ENCODE results near the gene OR2T35.
"Not testable (repeated sequence)": the region's sequence is repeated elsewhere in the genome, so short reads cannot be mapped to it uniquely, and the experiment has no call there.

The OR2T35 gene, protein sequence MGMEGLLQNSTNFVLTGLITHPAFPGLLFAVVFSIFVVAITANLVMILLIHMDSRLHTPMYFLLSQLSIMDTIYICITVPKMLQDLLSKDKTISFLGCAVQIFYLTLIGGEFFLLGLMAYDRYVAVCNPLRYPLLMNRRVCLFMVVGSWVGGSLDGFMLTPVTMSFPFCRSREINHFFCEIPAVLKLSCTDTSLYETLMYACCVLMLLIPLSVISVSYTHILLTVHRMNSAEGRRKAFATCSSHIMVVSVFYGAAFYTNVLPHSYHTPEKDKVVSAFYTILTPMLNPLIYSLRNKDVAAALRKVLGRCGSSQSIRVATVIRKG

DNA sequence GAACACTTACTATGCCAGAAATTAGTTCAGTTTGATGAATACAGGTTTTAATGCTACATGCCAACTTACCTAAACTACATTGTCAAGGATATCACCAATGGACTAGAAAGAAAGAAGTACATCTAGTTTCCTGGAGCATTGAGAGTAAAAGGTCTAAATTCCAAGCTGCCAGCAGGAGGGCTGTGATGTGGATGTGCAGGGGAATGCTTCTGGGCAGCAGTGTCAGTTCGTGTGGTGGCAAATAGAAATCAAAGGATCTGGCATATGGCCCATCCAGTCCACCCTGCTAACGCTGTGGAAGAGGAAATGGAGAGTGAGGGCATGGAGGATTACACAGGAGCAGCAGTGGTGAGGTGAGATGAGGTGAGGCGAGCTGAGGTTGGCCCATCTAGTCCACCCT, at the start of gene OR2T35:
TSS of gene OR2T35 (minus strand) at position 101 of the 400 bp plus-strand sequence. CDS start 6,020 bp downstream, outside the sequence.
- not testable (repeated sequence) for DNase-seq

DNA sequence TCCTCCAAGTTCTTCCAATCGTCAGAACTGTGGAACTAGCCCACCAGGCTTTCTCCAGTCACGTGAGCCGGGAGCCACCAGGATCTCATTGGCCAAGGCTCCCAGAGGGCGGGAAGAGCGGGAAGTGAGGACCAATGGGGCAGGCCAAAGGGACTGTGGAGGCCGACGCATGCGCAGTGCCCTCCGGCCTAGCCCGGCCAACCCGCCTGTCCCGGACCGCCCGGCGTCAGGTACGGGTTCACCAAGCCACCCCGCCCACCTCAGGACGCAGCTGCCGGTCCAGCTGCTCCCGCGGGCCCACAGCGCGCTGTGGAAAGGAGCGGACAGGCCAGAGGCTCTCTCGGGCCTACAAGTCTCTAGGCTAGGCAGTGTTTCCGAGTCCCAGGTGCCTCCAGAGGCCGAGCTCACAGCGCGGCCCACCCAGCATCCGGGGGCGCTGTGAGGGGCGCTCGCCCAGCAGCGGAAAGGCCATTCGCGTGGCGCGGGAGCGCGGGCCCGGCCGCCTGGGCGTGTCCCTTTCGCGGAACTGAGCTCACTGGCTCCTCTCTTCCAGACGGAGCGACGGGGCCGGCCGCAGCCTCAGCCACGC, 46.6 kb upstream of the OR2T35 start:
- DNase-seq, result no peak

DNA sequence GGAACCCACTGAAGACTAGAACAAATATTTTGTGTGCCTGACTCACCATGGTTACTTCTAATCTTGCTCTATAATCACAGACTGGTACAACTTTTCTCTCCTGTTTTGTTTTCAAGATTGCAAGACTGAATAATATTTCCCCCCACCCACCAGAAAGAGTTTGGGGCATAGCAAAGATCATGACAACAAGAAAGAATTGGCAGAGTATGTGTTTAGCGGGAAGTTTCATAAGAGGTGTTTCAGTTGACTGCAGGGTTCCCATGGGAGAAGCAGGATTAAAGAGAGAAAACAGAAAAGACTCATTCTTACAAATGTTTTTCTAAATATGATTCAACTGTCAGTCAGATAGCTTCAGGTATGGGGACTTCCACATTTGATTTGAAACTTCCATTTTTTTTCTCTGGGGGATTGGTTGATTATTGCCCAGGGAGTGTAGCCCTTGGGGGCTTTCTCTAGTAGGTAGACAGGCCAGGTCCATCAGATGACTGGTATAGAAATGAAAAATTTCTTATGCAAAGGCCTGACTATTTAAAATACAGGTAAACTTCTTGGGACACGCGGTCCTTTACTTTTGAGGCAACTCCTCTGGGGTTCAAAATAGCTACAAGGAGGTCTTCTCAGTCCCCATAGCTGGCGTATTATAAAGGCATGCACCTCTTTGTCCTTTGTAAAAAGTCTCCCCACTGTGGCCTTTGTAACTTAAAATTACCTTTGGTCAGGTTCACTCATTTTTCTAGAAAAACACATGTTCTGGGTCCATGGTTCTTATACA, 43.6 kb upstream of the OR2T35 start:
- no peak for DNase-seq

- peak; percentile 58 for DNase-seq
Observed at GRCh38 chr1:248686815-248687214, 41.7 kb upstream of the OR2T35 start.

DNA sequence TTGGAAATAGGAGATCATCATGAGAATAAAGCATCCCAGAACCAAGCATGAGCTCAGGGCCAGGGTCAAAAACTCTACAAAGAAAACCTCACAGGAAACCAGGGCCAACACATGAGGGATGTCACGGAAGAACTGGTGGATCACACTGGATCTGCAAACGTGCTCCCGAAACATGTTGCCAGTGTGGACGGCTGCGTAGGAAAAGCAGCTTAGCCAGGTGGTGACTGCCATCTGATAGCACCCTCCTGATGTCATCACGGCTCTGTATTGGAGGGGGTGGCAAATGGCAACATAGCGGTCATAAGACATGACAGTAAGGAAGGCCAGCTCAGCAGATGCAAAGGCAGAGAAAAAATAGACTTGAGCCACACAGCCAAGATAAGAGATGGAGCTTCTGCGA, 36.6 kb upstream of the OR2T35 start:
- DNase-seq, result no peak

DNA sequence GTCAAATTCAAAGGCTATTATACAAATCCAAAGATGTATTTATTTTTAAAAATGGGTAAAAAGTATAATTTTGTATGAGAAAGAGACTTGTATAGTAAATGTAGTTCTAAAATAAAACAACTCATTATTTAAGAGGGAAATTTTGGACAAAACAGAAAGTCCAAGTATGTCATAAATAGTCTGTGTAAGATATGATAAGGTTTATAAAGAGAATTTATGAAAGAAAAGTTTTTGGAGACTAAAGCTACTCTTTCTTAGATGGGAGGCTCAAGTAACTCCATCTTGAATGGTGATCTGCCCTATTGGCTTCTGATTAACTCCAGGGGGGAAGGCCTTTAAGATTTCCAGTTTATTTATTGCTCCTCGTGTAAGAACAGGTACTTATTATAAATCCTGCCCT, 24.9 kb upstream of the OR2T35 start:
- DNase-seq, result no peak

DNA sequence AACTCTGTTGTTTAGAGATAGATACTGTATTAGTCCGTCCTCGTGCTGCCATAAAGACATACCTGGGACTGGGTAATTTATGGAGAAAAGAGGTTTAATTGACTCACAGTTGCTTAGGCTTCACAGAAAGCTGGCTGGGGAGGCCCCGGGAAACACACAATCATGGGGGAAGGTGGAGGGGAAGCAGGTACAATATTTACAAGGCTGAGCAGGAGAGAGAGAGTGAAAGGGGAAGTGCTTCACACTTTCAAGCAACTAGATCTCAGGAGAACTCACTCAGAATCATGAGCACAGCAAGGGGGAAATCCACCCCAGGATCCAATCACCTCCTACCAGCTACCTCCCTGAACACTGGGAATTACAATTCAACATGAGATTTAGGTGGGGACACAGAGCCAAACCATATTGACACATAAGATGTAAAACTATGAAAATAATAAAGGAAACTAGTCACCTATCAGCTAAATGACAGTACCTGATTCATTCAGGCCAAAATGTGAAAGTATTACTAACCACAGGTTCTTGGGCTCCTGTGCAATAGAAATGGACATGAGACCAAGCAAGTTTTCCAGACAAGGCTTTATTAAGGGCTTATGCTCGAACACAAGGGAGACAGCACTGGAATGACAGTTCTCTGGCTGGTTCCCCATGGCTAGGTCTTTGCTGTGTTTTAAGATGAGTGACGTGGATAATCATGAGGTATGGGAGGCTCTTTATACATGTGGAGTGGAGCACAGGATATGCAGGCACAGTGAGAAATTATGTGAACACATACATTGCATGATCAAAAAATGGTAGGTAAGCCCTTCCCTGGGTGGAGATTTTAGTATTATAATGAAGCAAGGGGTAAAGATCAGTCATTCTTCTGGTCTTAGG, 18.6 kb upstream of the OR2T35 start:
- DNase-seq, result peak; percentile 4

DNA sequence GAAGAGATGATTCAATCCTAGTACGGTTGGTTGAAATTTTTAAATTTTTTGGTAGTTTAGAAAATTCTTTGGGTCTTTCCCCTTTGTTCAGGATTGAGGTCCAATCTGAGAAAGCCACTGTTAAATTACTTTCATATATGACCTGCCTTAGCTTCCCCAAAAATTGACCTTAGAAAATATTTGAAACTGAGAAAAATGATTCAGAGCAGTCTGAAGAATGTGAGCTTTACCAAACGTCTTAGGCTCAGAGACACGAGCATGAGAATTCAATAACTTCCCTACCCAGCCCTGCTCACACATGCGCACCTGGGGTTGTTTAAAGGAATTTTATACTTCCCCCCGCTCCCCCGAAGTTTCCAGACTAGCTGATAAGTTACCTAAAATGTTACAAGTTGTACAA, 11.7 kb upstream of the OR2T35 start:
- not testable (repeated sequence) for DNase-seq

DNA sequence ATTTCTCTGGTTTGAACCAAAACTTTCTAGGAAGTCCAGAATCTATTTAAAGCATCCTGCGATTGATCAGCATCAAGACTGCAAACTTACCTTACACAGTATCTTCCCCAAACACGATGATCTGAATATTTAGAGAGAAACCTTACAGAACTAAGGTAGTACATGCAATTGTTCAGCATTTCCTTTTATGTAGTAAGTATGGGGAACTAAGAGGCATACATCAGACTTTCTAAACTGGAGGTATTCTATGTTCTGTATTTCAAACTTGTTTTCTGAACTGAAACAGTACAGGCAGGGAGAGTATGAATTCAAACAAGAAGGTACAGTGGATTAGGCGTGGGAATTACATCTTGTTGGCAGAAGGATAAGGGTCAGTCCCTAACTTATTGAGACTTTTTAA, 10.3 kb upstream of the OR2T35 start, which contains the start of gene OR2T27:
TSS of gene OR2T27 (minus strand) at position 175 of the 400 bp plus-strand sequence. CDS start 4,644 bp downstream, outside the sequence.
- DNase-seq, result not testable (repeated sequence)

DNA sequence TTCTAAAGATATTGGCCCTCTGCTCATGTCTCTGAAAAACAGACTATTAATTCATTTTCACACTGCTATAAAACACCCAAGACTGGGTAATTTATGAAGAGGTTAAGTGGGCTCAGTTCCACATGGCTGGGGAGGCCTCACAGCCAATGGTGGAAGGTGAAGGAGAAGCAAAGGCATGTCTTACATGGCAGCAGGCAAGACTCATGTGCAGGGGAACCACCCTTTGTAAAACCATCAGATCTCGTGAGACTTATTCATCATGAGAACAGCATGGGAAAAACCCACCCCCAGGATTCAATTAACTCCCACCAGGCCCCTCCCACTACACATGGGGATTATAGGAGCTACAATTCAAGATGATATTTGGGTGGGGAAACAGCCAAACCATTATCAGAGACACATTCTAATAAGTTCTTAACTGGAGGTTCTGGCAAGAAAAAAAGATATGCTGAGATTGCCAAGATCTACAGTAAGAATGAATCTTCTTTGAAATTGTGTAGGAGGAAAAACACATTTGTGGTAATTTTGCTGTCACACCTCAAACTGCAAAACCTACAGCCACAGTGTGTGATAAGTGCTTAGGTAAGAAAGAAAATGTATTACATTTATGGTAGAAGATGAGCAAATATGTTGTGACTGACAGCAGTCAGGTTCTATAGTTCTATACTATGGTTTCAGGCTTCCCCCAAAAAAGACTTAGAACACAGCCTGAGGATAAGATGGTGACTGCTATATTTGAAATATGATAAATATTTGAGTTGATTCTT, 3.9 kb upstream of the OR2T35 start:
- not testable (repeated sequence) for DNase-seq

DNA sequence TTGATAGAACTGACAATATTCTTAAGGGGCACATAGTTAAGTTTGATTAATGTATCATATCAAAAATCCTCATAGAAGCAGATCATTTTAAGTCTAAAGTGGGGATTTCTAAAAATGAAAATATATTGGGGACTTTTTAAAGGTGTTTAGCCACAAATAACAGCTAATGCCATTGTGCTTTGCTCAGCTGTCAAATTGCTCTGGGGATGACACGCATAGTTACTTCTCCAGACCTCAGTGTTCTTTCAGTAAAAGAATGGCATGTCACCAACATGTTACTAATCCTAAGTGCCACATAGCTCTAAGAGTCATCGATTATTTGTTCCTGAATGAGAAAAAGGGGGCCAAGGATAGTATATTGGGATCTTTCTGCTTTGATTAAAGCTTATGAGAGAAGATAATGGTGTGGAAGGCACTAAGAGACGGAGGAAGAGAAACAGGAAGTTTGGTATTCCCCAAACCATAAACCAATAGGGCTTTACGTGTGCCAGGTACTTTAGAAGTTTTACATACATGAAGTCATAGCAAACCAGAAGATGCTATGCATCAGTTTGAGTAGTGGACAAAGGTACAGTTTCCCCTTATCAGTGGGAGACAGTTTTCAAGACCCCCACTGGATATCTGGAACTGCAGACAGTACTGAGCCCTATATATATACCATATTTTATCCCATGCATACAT, 2.0 kb downstream of the OR2T35 start:
- DNase-seq, result not testable (repeated sequence)

GRCh38 chr1:248641583-248641982, 3.5 kb downstream of the OR2T35 start:
- not testable (repeated sequence) for DNase-seq

DNA sequence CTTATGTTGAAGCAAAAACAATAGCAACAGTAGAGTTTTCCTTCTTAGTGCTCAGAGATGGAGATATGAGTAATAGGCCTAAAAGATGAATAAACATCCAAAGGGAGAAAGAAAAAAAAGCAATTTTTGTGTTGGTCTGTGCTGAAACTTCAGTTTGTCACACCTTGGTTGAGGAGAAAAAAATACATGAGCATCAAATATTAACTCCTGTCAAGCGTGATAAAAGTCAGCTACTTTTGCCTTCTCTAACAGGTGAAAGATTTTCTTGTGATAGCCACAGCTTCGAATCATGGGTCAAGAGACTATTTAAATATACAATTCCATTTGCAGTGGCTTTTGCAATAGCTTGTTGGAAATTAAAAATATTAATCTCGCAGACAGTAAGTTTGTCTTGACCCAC, 4.2 kb downstream of the OR2T35 start:
- not testable (repeated sequence) for DNase-seq

DNA sequence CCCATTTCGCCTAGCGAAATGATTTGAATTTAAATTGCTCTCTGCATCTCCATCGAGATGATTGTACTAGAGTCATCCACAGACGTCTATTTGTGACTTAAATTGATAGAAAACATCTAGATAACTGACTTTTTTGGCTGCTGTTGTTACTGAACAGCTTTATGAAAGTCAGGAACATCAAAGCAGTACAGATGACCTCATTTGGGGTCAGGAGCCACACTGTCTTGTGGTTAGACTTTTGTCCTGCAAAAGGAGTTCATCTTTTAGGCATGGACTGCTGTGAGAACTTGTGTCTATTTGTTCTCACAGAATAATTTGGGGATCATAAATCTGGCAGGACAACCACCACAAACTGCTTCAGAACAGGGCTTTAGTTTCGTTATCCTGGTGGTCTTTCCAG, 5.4 kb downstream of the OR2T35 start:
- DNase-seq, result not testable (repeated sequence)

- DNase-seq, result not testable (repeated sequence)
Observed at GRCh38 chr1:248636612-248637011, 8.5 kb downstream of the OR2T35 start.

- not testable (repeated sequence) for DNase-seq
Observed at GRCh38 chr1:248634991-248635390, 10.1 kb downstream of the OR2T35 start, which contains the start of gene OR2T11. OR2T11 (minus strand) TSS chr1:248635091; CDS start chr1:248627128, 7,963 bp downstream.

GRCh38 chr1:248631354-248632008, 13.6 kb downstream of the OR2T35 start:
- DNase-seq, result peak; percentile 3

DNA sequence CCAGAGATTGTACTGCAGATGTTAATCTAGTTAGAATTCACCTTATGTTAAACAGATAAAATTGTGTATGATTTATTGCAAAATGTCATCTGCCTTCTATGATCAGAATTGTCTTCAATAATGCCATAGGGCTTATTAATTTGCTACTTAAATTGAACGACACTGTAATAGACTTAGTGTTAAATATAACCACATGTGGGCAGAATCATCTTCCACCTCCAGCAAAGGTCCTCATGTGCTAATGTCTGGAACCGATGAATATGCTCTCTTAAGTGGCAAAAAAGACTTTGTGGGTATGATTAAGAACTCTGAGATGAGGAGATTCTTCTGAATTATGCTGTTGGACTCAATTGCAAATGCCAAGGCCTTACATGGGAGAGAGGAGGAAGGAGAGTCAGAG, 14.5 kb downstream of the OR2T35 start:
- DNase-seq, result no peak

DNA sequence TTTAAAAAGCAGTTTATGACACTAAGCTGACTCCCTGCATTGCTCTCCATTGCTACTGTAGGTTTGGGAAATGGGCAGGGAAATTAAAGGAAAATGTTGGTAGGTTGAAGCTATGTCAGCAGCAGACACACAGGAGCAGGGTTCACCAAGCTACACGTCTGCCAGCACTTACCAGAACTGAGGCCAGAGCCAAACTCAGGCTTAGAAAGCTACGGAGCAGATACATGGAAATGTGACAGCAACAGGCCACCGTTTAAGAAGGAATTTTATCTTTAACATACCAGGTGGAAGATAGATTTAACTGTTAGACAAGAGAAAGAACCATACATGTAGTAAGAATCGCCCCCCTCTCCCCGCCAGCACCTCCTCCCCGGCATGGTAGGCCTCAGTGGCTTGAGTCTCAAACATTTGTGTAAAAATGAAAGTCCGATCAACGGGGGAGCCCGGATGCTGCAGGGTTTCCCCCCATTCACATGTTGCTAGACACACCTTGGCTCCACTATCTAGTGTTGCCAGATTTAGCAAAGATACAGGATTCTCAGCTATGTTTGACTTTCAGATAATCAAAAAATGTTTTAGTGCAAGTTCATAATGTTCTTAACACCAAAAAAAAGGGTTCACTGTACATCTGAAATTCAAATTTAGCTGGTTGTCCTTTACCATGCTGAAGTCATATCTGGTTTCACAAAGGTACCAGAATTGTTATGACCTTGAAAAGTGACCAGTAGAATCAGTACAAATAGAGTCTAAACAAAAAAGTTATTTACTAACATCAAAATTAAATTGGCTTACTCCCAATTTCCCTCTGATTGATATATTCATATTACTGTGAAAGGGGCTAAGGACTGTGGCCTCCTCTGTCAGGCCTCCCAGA, 16.9 kb downstream of the OR2T35 start:
- no peak for DNase-seq
